Effector CD4-positive, alpha-beta T cell (primary cell): ENCODE measurements around the gene ATP4B.
"Not testable (repeated sequence)": the region's sequence is repeated elsewhere in the genome, so short reads cannot be mapped to it uniquely, and the experiment has no call there.

ENCODE experiments used
- DNase-seq: peaks from one replicate; pipeline ENCODE4 v3.0.0-alpha.2; 2020

Gene ATP4B

GRCh38 chr13:113639616-113640262 lies 18.3 kb downstream of the ATP4B start:
- no peak for DNase-seq

- no peak for DNase-seq
Measured at GRCh38 chr13:113638806-113639205, 19.2 kb downstream of the ATP4B start.

GRCh38 chr13:113638173-113638746 lies 19.7 kb downstream of the ATP4B start:
- no peak for DNase-seq

GRCh38 chr13:113637262-113638160 lies 20.5 kb downstream of the ATP4B start:
- no peak for DNase-seq

- no peak for DNase-seq
Measured at GRCh38 chr13:113636266-113636963, 21.6 kb downstream of the ATP4B start.

GRCh38 chr13:113635709-113636108 lies 22.3 kb downstream of the ATP4B start:
- no peak for DNase-seq

GRCh38 chr13:113635048-113635420 lies 23.0 kb downstream of the ATP4B start:
- DNase-seq: no peak

- no peak for DNase-seq
Measured at GRCh38 chr13:113634279-113635047, 23.5 kb downstream of the ATP4B start.

GRCh38 chr13:113633485-113633873 lies 24.5 kb downstream of the ATP4B start:
- DNase-seq: no peak

GRCh38 chr13:113632706-113633484 lies 25.1 kb downstream of the ATP4B start:
- no peak for DNase-seq

GRCh38 chr13:113631341-113632095 lies 26.5 kb downstream of the ATP4B start:
- DNase-seq: no peak

- no peak for DNase-seq
Measured at GRCh38 chr13:113630804-113631203, 27.2 kb downstream of the ATP4B start.

- DNase-seq: no peak
Measured at GRCh38 chr13:113630296-113630695, 27.7 kb downstream of the ATP4B start.

GRCh38 chr13:113629866-113630265 lies 28.1 kb downstream of the ATP4B start:
- DNase-seq: no peak

GRCh38 chr13:113628291-113629270 lies 29.4 kb downstream of the ATP4B start:
- no peak for DNase-seq

- no peak for DNase-seq
Measured at GRCh38 chr13:113627136-113627535, 30.9 kb downstream of the ATP4B start.

GRCh38 chr13:113625965-113626721 lies 31.9 kb downstream of the ATP4B start:
- DNase-seq: no peak

GRCh38 chr13:113624640-113625304 lies 33.2 kb downstream of the ATP4B start:
- not testable (repeated sequence) for DNase-seq
